HCT116 (cell line): ENCODE measurements around the gene TSPEAR. TPM values are rescaled to one million over a fixed set of nuclear protein-coding genes. Genes with fewer than 3 reads are reported as not detected.

Experiments used
- ATAC-seq: fragments of 200-7000 bp; cut with Tn5 transposase; 2 replicates; pipeline ENCODE4 v1.9.1; 2020; ENCODE audit warnings: mild to moderate bottlenecking, moderate library complexity
- BruUV-seq: library from RNA; stranded (reverse); fragments of 400-500 nt; replicated peaks from 2 replicates; lab custom pipeline; 2021; lab: Mats Ljungman, UMichigan
- CTCF ChIA-PET: fragments of 300-600 bp; sonication (Branson Sonifier 250); formaldehyde crosslinking; loops from one replicate; lab custom pipeline; 2021; ENCODE audit warnings: antibody characterized with exemption; lab: Charles Lee
- POLR2A ChIA-PET: fragments of 300-600, 350-600 bp; sonication (Branson Sonifier 250); formaldehyde crosslinking; loops from one replicate; lab custom pipeline; 2021; ENCODE audit warnings: antibody characterized with exemption; lab: Charles Lee
- RAD21 ChIA-PET, 2 experiments: fragments of 300-600 bp; sonication (Branson Sonifier 250); formaldehyde crosslinking; loops; one replicate each; lab custom pipeline; 2023; ENCODE audit warnings: low total read pairs in 2 of 2; ENCODE audit not compliant: uncharacterized antibody in 2 of 2, unreplicated experiment in 2 of 2, low non-redundant PET in 1 of 2; lab: Charles Lee
- DNase-seq: peaks from one replicate; pipeline ENCODE4 v3.0.0-alpha.2; 2010; ENCODE audit warnings: low read depth, low spot score
- H2AFZ ChIP-seq: fragments of 200-600 bp; shearing (Covaris generic), sonication (generic); 2 replicates; pipeline ENCODE4 v1.6.1; 2017; ENCODE audit warnings: low read depth, mixed run types, mixed read lengths, antibody characterized with exemption, low read length; ENCODE audit not compliant: poor library complexity, severe bottlenecking
- H3K27ac ChIP-seq: 2 replicates; pipeline ENCODE4 v1.5.1; 2012; ENCODE audit warnings: low read depth, low read length
- H3K27me3 ChIP-seq: fragments of 200-600 bp; sonication (generic); 2 replicates; pipeline ENCODE4 v1.6.1; 2016; ENCODE audit warnings: mixed run types, low read length, mixed read lengths; ENCODE audit not compliant: insufficient read depth
- H3K36me3 ChIP-seq, 2 experiments: fragments of 200-500 bp in 1 of 2; fragments of 200-600 bp in 1 of 2; sonication (Bioruptor generic) in 1 of 2; sonication (generic) in 1 of 2; 2 replicates each; pipeline versions ENCODE4 v1.5.1 to v1.6.1; 2014 to 2016; ENCODE audit warnings: low read length in 2 of 2, inconsistent platforms in 1 of 2, mixed read lengths in 1 of 2, mixed run types in 1 of 2; ENCODE audit not compliant: insufficient read depth in 2 of 2, control insufficient read depth in 1 of 2
- H3K4me1 ChIP-seq, 2 experiments: fragments of 200-600 bp in 1 of 2; sonication (generic) in 1 of 2; 2 replicates each; pipeline versions ENCODE4 v1.5.1 to v1.6.1; 2012 to 2017; ENCODE audit warnings: low read length in 2 of 2, inconsistent platforms in 1 of 2, mild to moderate bottlenecking in 1 of 2, mixed read lengths in 1 of 2, mixed run types in 1 of 2, moderate library complexity in 1 of 2; ENCODE audit not compliant: insufficient read depth in 2 of 2, control insufficient read depth in 1 of 2
- H3K4me2 ChIP-seq: fragments of 200-600 bp; sonication (generic); 2 replicates; pipeline ENCODE4 v1.6.1; 2017; ENCODE audit warnings: mixed run types, low read length, mixed read lengths
- H3K4me3 ChIP-seq, 2 experiments: fragments of 200-600 bp in 1 of 2; sonication (generic) in 1 of 2; replicated peaks in 1 of 2; 2 replicates each; pipeline ENCODE4 v1.5.1; 2011 to 2016; ENCODE audit warnings: low read length in 2 of 2, control low read depth in 1 of 2, low read depth in 1 of 2, mild to moderate bottlenecking in 1 of 2, mixed read lengths in 1 of 2, mixed run types in 1 of 2
- H3K79me2 ChIP-seq: fragments of 200-600 bp; sonication (generic); 2 replicates; pipeline ENCODE4 v1.6.1; 2017; ENCODE audit warnings: mild to moderate bottlenecking, mixed run types, low read length, moderate library complexity, mixed read lengths; ENCODE audit not compliant: insufficient read depth
- H3K9ac ChIP-seq: fragments of 200-600 bp; sonication (generic); 2 replicates; pipeline ENCODE4 v1.6.1; 2016; ENCODE audit warnings: low read length, mixed read lengths
- H3K9me2 ChIP-seq: fragments of 200-600 bp; sonication (generic), shearing (Covaris generic); 2 replicates; pipeline ENCODE4 v1.6.1; 2017; ENCODE audit warnings: mixed run types, mild to moderate bottlenecking, moderate library complexity; ENCODE audit not compliant: insufficient read depth
- H3K9me3 ChIP-seq, 2 experiments: fragments of 200-500 bp in 1 of 2; fragments of 200-600 bp in 1 of 2; sonication (Bioruptor generic) in 1 of 2; sonication (generic) in 1 of 2; 2 replicates each; pipeline ENCODE4 v1.6.1; 2014 to 2017; ENCODE audit warnings: low read length in 2 of 2, mixed read lengths in 2 of 2, inconsistent platforms in 1 of 2, low read depth in 1 of 2, mild to moderate bottlenecking in 1 of 2, mixed run types in 1 of 2, moderate library complexity in 1 of 2; ENCODE audit not compliant: control insufficient read depth in 1 of 2, insufficient read depth in 1 of 2
- H4K20me1 ChIP-seq: fragments of 200-600 bp; sonication (generic), shearing (Covaris generic); 2 replicates; pipeline ENCODE4 v1.6.1; 2017; ENCODE audit warnings: mixed run types, mild to moderate bottlenecking, moderate library complexity; ENCODE audit not compliant: insufficient read depth
- EGR1 ChIP-seq: IDR thresholded peaks from 2 replicates; pipeline ENCODE4 v1.6.1; 2012; ENCODE audit warnings: low read depth
- ELF1 ChIP-seq: IDR thresholded peaks from 2 replicates; pipeline ENCODE4 v1.6.1; 2012; ENCODE audit warnings: low read depth, borderline replicate concordance
- EZH2 ChIP-seq: fragments of 200-600 bp; sonication (generic); IDR thresholded peaks from 2 replicates; pipeline ENCODE4 v1.6.1; 2017; ENCODE audit warnings: antibody characterized with exemption, mixed run types
- FOSL1 ChIP-seq: IDR thresholded peaks from 2 replicates; pipeline ENCODE4 v1.6.1; 2012; ENCODE audit warnings: low read depth
- JUND ChIP-seq: IDR thresholded peaks from 2 replicates; pipeline ENCODE4 v1.6.1; 2012
- POLR2AphosphoS5 ChIP-seq: IDR thresholded peaks from 2 replicates; pipeline ENCODE4 v1.6.1; 2011; ENCODE audit warnings: mild to moderate bottlenecking, low read depth, low read length, moderate library complexity
- SIN3A ChIP-seq: IDR thresholded peaks from 2 replicates; pipeline ENCODE4 v1.6.1; 2012; ENCODE audit warnings: low read depth
- SP1 ChIP-seq: IDR thresholded peaks from 2 replicates; pipeline ENCODE4 v1.6.1; 2012; ENCODE audit warnings: low read depth
- SRF ChIP-seq: IDR thresholded peaks from 2 replicates; pipeline ENCODE4 v1.6.1; 2012; ENCODE audit warnings: low read depth
- ZFX ChIP-seq: fragments of 450-650 bp; IDR thresholded peaks from 2 replicates; pipeline ENCODE4 v1.6.1; 2017
- intact Hi-C: fragments of 100-400 bp; cut with micrococcal nuclease; formaldehyde crosslinking; loops from 2 replicates; pipeline ENCODE4 v1.10.0; 2022
- total RNA-seq: library from RNA; stranded (reverse); gene quantifications from one replicate; pipeline ENCODE4 v1.2.1, GENCODE V29; 2021; ENCODE audit not compliant: unreplicated experiment
- TF ChIP-seq, protein P1 (sequence below): IDR thresholded peaks from 2 replicates; pipeline ENCODE4 v1.6.1; 2012
- TF ChIP-seq, protein P2 (sequence below), 3 experiments: fragments of 200-600 bp in 1 of 3; sonication (generic) in 1 of 3; IDR thresholded peaks in 2 of 3; conservative IDR thresholded peaks in 1 of 3; 2 replicates each; pipeline ENCODE4 v1.5.1; 2012 to 2017; ENCODE audit warnings: low read depth in 2 of 3, low read length in 2 of 3, antibody characterized with exemption in 1 of 3, borderline replicate concordance in 1 of 3, control low read depth in 1 of 3, mild to moderate bottlenecking in 1 of 3, mixed read lengths in 1 of 3, mixed run types in 1 of 3, moderate library complexity in 1 of 3; ENCODE audit not compliant: insufficient read depth in 1 of 3

TSPEAR gene
- total RNA-seq, 1 experiment from 2014 or later: not detected

DNA sequence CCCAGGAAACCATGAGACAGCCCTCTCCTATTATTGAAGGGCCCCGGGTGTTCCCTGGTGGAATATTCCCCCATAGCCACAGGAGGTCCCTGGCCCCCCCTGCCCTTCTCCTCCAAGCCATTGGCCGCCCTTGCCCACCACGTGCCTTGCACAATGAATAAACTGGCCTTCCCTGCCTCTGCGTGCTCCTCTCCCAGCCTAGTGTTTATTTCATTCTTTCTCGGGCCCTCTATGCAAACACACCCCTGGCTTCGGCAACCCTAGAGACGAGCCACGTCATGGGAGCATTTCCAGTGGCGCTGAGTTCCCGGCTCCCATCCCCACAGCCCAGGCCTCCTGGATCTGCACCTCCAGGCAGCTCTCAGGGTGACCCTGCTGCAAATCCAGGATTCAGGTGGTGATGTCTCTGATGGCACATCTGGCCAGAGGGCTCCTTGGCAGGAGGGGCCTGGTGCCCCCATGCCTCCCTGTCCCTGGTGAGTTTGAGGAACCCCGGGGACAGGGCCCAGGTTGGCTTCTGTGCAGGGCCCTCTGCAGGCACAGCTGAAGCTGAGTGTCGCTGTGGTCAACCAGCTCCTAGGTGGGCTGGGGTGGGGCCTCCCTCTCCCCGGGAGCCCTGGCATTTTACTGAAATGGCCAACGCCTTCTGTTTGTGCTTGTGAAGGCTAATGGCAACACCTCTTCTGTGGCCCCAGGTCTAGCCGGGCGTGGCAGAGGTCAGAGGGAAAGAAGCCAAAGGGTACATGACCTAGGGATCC is 8.2 kb downstream of the TSPEAR start:
- Histone ChIP-seq H3K4me1 (no peaks in the 10 kb centered on the region), H3K4me2 (no peak overlapping the region), H3K4me3 (no peak overlapping the region), H3K36me3 (no peaks in the 10 kb centered on the region), H3K79me2 (no peaks in the 10 kb centered on the region), H4K20me1 (no peaks in the 10 kb centered on the region), H3K9me2 (no peaks in the 10 kb centered on the region), H3K27me3 (peaks cover 10% of the 10 kb centered on the region; the same call in 1 of the 2 replicates), H3K9me3 (no peaks in the 10 kb centered on the region), H2AFZ (no peak overlapping the region), H3K9ac (no peak overlapping the region), H3K27ac (no peak overlapping the region)
- TF ChIP-seq ZFX (no peak), POLR2AphosphoS5 (no peak), JUND (no peak), EGR1 (no peak), ELF1 (no peak), SRF (no peak), SP1 (no peak), FOSL1 (no peak), EZH2 (no peak), SIN3A (no peak)
- TF ChIP-seq, protein P1, sequence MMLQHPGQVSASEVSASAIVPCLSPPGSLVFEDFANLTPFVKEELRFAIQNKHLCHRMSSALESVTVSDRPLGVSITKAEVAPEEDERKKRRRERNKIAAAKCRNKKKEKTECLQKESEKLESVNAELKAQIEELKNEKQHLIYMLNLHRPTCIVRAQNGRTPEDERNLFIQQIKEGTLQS: no peak
- TF ChIP-seq, protein P2, sequence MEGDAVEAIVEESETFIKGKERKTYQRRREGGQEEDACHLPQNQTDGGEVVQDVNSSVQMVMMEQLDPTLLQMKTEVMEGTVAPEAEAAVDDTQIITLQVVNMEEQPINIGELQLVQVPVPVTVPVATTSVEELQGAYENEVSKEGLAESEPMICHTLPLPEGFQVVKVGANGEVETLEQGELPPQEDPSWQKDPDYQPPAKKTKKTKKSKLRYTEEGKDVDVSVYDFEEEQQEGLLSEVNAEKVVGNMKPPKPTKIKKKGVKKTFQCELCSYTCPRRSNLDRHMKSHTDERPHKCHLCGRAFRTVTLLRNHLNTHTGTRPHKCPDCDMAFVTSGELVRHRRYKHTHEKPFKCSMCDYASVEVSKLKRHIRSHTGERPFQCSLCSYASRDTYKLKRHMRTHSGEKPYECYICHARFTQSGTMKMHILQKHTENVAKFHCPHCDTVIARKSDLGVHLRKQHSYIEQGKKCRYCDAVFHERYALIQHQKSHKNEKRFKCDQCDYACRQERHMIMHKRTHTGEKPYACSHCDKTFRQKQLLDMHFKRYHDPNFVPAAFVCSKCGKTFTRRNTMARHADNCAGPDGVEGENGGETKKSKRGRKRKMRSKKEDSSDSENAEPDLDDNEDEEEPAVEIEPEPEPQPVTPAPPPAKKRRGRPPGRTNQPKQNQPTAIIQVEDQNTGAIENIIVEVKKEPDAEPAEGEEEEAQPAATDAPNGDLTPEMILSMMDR (IDR thresholded peaks at IDR 0.05 in 2 of 3, conservative IDR thresholded peaks at IDR 0.05 in 1 of 3; ENCODE audit: borderline replicate concordance in 1 of 3, insufficient read depth in 1 of 3, low read depth in 2 of 3, low read length in 2 of 3): no peak
- POLR2A ChIA-PET: no interaction called here
- DNase-seq (no peak), ATAC-seq (no peak)
- intact Hi-C loops: no loop called here
- CTCF ChIA-PET: no interaction called here
- RAD21 ChIA-PET: no interaction called here
- no TSS peak for BruUV-seq
